Activated CD4-positive, alpha-beta T cell treated with anti-CD3 and anti-CD28 coated beads, Interleukin-2, amount 50 U/mL, for 16 hours (primary cell): ENCODE results near the gene LRMDA.

ENCODE experiments used
- DNase-seq: peaks from one replicate; pipeline ENCODE4 v3.0.0-alpha.2; 2020

LRMDA gene

GRCh38 chr10:76197293-76197692 is 765.9 kb downstream of the LRMDA start:
- DNase-seq: no peak

DNA sequence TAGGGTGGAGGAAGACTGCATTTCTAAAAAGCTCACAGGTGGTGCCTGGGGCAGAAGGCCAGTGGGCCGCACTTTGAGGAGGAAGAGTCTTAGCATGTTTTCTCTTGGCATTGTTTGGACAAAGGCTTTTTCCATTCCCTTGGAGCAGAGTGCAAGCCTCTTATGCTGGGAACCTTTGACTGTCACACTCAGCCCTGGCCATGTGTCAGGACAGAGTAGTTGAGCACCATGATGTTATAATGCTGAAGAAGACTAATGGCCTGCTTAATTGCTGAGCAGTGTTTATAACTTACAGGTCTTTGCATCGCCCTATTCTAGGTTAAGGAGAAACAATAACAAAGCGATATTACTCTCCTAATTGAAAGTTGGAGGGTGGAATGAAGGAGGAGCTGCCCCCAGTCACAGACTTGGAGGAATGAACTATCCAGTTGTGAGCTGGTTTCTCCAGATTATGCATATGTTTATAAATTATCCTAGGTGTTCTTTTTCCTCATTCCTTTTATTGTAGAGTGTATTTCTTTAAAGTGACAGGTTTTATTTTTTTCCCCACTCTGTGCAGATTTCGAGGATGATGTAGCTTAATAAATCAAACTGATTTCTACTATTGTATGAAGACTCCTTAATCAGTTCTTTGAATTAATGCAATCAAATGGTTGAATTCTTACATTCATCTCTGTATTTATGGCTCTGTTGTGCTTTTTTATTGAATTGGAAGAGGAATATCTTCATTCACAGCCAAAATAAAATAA is 767.0 kb downstream of the LRMDA start:
- no peak for DNase-seq

- DNase-seq: no peak
Observed at GRCh38 chr10:76201962-76202361, 770.5 kb downstream of the LRMDA start.

- DNase-seq: no peak
Observed at GRCh38 chr10:76202777-76203176, 771.4 kb downstream of the LRMDA start.

DNA sequence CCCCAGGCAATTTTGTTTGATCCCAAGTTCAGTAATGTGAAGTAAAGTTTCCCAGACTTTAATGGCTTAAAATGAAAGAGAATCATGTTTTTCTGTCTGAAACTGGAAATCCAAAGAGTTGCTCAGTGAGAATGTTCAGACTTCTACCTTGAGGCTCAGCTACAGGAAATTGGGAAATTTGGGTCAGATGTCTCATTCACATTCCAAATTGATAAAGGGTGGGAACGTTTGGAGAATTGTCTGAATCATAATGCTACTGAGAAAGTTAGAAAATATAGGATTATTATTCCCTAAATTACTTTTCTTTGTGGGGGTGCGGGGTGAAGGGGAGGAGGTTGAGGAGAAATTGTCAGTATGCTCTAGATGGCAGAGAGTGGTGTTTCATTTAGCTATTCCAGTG is 773.9 kb downstream of the LRMDA start:
- DNase-seq: no peak

DNA sequence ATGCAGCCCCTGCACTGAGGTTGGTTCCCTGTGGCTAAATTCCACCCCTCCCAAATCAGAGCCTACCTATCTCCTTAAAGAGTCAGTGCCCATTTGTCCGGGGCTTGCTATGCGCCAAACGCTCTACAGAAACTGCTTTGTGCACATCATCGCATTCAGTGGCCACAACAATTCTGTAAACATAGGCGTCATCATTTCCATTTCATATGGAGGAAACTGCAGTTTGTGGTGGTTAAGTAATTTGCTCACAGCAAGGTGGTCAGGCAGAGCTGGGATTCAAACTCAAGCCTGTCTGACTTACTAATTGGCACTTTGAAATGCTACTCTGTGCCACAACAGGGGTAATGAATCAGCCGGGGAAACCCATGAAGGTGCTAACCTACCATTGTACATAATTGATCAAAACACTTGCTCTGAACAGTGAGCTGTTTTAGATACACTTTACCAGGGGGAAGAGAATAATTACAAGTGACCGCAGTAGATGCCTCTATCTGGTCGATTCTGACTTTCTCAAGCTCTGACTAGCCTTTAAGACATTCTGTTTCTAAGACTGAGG is 775.5 kb downstream of the LRMDA start:
- no peak for DNase-seq

- no peak for DNase-seq
Observed at GRCh38 chr10:76209135-76209534, 777.7 kb downstream of the LRMDA start.

GRCh38 chr10:76210211-76210610 is 778.8 kb downstream of the LRMDA start:
- DNase-seq: no peak

- no peak for DNase-seq
Observed at GRCh38 chr10:76211691-76212090, 780.3 kb downstream of the LRMDA start.

DNA sequence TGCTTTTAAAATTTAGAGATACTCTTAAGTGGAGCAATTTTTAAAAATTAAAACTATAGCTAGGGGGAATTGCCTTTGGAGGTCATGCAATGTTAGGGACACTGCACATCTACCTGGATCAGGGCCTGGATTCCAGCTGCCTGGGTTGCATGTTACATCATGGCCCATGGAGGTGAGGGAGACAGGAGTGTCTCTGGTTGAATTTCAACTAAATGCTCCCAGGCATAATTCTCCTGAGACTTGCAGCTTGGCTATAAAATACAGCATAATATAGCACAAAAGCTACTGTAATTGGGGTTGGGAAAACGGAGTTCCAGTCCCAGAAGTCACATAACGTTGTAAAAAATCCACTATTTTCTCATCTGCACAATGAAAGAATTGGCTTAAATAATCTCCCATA is 782.5 kb downstream of the LRMDA start:
- no peak for DNase-seq

DNA sequence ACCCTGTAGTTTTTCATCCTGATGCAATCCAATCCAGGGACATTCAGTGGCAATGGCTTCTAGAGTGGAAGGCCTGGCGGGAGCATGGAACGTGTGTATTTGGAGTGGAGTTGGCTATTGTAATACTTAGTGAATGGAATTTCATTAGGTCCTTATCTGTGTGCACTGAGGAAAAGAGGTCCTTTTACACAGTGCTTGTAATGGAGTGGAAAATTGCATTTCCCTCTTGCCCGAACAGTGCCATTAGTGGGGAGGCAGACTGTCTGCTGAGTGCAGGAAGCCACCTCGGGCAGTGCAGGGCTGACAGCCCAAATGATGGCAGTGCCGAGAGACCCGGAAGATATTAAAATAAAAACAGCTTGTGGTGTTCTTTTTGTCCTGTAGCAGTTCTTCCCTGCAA is 786.6 kb downstream of the LRMDA start:
- DNase-seq: no peak

DNA sequence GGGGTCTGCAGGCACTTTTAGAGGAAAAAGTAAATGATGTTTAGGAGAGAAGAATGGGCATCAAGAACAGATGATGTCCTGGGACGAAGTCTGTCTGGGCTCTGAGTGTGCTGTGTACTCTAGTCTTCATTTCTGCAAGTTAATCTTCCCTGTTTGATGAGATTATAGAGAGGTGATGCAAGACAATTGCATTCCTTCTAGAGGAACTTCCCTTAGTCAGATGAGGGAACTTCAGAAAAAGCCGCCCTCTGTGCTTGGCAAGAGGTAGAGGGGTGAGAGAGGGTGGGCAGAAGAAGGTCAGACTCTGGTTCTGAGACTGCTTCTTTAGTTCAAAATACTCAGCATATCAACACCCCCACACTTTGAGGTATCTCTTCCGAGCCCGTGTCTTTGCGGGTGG is 797.9 kb downstream of the LRMDA start:
- no peak for DNase-seq

- no peak for DNase-seq
Observed at GRCh38 chr10:76230921-76231285, 799.5 kb downstream of the LRMDA start.

- no peak for DNase-seq
Observed at GRCh38 chr10:76231286-76231934, 800.0 kb downstream of the LRMDA start.

GRCh38 chr10:76234499-76235226 is 803.2 kb downstream of the LRMDA start:
- no peak for DNase-seq

DNA sequence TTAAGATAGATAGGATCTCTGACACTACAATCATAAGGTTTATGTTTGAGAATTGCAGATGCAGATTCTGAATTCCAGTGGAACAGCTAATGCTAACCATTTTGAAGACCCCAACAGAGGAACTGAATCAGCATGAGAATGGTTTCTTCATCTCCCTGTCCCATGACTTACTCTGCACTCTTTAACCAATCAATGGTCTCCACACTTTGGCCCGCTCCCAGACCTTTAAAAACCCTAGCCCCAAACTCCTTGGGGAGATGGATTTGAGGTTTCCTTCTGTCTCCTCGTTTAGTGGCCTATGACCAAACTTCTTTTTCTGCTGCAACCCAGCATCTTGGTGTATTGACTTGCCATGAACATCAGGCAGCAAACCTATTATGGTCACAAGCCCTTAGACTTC is 804.9 kb downstream of the LRMDA start:
- DNase-seq: no peak

DNA sequence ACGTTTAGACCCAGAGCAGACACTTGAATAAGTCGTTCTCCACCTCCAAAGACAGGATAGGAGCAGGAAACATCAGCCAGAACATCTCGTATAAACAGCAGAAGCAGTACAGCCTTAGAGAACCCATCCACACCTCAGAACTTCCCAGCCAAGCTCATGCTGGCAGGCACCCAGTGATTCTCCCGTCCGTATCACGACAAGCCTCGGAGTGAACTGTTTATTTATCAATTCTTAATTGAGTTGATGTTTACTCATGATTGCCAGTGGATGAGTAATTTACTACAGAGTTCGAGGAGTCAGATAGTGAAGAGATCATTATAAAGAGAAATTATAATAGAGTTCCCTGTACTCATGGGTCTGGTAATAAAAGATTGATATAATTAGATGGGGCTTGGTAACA is 811.5 kb downstream of the LRMDA start:
- no peak for DNase-seq

DNA sequence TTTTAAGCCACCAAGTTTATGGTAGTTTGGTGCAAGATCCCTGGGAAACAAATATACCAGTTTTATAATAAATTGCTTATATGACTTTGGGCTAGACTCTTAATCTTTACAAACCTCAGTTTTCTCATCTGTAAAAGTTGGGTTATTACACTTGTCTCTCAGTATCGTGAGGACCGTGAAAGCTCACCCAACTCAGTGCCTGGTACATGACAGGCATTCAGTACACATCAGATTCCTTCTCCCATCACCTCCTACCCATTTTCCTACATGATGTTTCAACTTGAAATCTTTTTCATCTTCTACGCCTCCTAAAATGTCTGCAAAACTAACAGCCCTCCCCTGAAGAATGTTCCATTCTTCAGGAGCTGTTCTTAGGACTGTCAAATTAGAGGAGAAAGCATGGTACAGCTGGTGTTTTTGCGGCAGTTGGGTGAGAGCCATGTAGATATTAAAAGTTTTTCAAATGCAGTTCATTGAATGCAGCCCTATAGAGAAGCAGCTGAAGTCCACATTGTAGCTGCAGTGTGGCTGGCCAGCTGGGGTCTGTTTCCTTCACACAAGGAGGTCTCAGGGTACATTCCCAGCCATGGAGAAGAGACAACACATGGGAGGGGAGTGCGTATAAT is 812.8 kb downstream of the LRMDA start:
- DNase-seq: no peak

DNA sequence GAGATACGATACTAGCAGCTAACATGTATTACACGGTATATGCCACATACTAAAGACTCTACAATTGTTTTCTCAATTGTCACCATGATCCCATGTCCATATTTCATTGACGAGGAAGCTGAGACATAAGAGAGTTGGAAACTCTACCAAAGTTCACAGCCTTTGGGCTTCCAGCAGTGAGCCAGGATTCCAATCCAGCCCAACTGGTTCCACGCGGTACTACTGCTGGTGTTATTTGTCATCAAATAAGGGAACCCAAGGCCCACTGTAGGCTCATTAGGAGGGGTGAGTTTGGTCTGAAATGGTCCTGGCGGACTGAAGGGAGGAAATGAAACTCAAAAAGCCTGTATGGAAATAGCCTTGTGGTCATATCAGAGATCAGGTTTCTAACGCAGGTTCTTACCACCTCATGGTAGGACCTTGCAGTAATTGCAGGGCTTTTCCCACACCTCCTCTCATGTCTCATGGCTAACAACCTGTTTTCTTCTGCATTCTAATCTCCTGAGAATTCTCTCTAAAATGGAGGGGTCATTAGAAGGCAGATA is 814.6 kb downstream of the LRMDA start:
- DNase-seq: no peak

DNA sequence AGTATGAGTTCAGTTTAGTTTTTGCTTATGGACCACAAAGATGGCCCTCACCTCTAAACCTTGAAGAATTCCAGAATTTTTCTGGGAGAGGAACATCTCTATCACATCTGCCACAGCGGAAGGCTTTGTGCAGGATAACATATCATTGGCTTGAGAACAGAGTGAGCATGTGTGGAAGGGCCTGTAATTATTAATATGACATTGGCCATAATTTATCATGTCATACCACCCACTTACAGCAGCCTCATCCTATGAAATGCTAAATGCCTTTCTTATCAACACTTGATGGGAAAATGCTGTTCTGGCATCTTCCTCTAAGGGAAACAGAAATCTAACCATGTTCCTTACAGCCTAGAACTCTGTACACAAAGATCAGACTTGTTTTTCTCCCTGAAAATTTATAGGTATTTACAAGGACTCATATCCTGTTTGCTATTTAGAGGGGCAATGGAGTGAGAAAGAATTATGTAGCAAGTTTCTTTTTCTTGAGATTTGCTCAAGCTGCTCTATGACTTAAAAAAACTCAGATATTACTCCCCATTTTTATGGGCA is 817.3 kb downstream of the LRMDA start:
- DNase-seq: no peak

- DNase-seq: no peak
Observed at GRCh38 chr10:76251841-76252671, 820.6 kb downstream of the LRMDA start.

DNA sequence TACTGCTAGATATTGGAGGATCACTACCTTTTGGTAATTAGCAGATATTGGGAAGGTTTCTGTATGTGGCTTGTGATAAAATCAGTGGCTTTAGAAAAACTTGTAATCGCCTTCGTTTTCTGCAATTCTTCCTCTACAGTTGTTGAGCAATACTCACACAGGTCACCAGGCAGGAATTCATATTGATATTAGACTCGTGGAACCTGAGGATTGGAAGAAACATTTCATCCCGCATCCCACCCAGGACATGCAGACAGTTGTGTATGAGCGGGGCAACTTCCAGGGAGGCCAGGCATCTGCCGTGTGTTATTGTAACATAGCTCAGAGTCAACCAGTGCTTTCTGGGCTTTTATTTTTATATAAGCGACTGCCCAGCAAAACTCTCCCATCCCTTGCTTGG is 821.3 kb downstream of the LRMDA start:
- DNase-seq: no peak
